HG03378 (cell line): ENCODE results near the gene SERTAD1.

Experiments used
- ATAC-seq: cut with Tn5 transposase; IDR thresholded peaks from one replicate; pipeline ENCODE4 v1.9.1; 2021; ENCODE audit warnings: mild to moderate bottlenecking, moderate library complexity; ENCODE audit not compliant: unreplicated experiment

The SERTAD1 gene

GRCh38 chr19:40407714-40408597, 17.8 kb downstream of the SERTAD1 start:
- no peak for ATAC-seq

- no peak for ATAC-seq
Observed at GRCh38 chr19:40403262-40403984, 22.4 kb downstream of the SERTAD1 start.

- ATAC-seq: no peak
Observed at GRCh38 chr19:40400559-40400958, 25.2 kb downstream of the SERTAD1 start.

- ATAC-seq: no peak
Observed at GRCh38 chr19:40398417-40399131, 27.2 kb downstream of the SERTAD1 start.

GRCh38 chr19:40397568-40397906, 28.3 kb downstream of the SERTAD1 start:
- no peak for ATAC-seq

DNA sequence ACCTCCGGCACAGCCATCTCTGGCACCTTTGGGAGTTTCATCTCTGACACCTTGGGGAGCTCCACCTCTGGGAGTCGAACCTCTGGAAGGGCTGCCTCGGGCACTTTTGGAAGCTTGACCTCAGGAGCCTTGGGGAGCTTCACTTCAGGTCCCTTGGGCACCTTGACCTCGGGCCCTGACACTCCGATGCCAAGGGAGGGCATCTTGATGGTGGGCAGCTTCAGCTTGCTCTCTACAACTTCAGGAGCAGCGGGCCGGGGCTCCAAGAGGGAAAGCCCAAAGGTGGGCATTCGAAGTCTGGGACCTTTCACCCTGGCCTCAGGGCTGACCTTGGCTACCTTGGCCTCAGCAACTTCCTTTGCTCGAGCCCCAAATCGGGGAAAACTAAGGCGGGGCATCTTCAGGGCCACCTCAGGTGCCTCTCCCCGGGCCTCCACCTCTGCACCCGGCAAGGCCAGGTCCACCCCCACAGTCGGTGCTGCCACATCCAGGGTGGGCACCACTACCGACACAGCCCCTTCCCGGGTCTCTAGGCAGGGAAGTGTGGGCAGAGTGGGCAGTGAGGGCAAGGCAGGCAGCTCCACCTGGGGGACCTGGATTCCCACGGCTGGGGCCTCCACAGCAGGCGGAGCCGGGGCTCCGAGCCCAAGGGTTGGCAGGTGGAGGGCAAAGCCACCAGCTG, 28.8 kb downstream of the SERTAD1 start:
- no peak for ATAC-seq

- no peak for ATAC-seq
Observed at GRCh38 chr19:40395956-40396355, 29.8 kb downstream of the SERTAD1 start.

GRCh38 chr19:40394816-40395210, 31.0 kb downstream of the SERTAD1 start:
- ATAC-seq: no peak

GRCh38 chr19:40393894-40394815, 31.6 kb downstream of the SERTAD1 start:
- ATAC-seq: no peak

- ATAC-seq: no peak
Observed at GRCh38 chr19:40392894-40393517, 32.8 kb downstream of the SERTAD1 start.

- ATAC-seq: no peak
Observed at GRCh38 chr19:40392123-40392522, 33.7 kb downstream of the SERTAD1 start.

DNA sequence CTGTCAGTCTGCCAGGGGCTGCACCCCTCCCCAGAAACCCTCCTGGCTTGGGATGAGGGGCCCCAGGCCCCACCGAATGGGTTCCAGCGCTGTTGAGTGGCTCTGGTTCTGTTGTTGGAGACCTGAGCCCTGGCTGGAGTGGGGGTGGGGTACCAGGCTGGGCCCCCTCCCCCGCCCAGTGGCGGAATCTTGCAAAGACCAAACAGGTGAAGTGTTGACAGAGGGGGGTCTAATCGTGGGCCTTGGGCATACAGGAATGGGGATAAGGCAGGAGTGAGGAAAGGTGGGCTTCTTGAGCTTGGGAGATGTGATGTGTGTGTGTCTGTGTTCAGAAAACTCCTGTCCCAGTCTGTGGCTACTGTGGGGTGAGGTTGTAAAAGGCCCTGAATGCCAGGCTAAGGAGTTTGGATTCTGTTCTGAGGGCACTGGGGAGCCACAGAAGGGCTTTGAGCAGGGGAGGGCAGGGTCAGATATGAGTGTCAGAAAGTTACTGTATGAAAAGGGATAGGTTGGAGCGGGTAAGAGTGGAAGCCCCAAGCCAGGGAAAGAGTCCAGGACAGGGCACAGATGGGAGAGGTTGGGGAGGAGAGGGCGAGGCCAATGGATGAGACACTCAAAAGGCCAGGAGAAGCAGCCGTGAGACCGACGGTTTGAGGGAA, 35.6 kb downstream of the SERTAD1 start, which contains the start of gene HIPK4:
Gene HIPK4 (minus strand): TSS at position 98 of the 659 bp plus-strand sequence. CDS start 279 bp downstream, outside the sequence.
- no peak for ATAC-seq

DNA sequence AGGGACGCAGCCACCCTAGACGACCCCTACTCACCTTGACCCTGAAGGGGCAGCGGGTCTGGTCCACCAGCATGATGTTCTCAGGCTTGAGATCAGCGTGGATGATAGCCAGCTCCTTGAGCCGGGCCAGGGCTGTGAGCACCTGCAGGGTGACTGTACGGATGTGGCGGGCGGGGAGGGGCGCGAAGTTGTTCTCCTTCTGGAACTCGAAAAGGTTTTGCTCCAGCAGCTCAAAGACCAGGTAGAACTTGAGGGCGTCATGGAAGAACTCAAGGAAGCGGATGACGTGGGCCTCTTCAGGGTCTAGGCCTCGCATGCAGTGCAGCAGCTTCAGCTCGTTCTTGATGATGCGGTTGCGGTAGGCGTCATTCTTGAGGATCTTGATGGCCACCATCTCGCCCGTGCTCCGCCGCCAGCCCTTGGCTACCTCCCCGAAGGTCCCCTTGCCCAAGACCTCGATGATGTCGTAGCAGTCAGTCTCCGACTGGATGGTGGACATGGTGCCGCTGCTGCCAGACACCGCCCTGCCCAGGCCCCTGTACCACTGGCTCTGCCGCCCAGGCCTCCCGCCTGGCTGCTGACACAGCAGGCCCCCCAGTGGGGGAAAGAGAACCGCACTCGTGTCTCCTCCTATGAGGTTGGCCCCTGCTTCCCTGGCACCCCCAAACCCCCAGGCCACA, 36.2 kb downstream of the SERTAD1 start:
- no peak for ATAC-seq

DNA sequence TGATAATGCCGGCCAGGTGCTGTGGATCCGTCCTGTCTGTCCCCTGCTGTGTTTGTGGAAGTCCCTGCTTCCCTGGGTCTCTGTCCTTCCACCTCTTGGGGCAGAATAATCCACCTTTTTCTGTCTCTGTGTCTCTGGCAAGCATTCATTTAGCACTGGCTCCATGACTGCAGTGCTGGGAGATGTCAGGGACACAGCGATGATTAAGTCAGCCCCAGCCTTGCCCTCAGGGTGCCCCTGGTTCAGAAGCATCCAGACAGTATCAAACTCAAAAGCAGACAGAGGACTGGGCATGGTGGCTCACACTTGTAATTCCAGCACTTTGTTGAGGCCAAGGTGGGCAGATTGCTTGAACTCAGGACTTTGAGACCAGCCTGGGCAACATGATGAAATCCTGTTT, 37.3 kb downstream of the SERTAD1 start:
- ATAC-seq: no peak

- no peak for ATAC-seq
Observed at GRCh38 chr19:40387155-40387554, 38.6 kb downstream of the SERTAD1 start.

- no peak for ATAC-seq
Observed at GRCh38 chr19:40383668-40384248, 42.0 kb downstream of the SERTAD1 start.

DNA sequence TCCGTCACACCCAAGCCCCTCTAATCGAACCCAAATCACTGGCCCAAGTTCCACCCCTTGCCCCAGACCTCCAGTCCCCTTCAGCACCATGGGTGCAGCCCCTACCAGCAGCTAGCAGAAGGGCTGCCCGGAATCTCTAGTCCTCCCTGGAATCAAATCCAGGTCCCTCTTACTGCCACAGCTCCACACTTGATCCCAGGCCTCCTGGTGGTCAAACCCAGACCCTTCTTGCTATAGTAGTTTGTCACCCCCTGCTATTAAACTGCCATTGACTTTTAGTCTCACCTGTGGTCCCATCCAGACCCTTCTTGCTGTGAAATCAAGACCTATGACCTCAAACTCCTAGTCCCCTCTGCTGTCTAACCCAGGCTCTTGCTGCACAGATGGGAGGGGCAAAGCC, 44.5 kb downstream of the SERTAD1 start:
- no peak for ATAC-seq
